GM23248 (cell line): ENCODE measurements around the gene KIAA1210.

Source experiments
- EZH2 ChIP-seq: fragments of 200-600 bp; sonication (generic); IDR thresholded peaks from 2 replicates; pipeline ENCODE4 v1.6.1; 2018; ENCODE audit warnings: antibody characterized with exemption, mild to moderate bottlenecking; ENCODE audit not compliant: insufficient read depth, poor library complexity, severe bottlenecking
- EZH2phosphoT487 ChIP-seq: fragments of 200-600 bp; sonication (generic); IDR thresholded peaks from 2 replicates; pipeline ENCODE4 v1.6.1; 2018; ENCODE audit warnings: antibody characterized with exemption, moderate library complexity, mild to moderate bottlenecking, low read depth; ENCODE audit not compliant: insufficient read depth

- TF ChIP-seq EZH2 (no peak), EZH2phosphoT487 (no peak)
Observed at GRCh38 chrX:119073200-119073905, 54.3 kb downstream of the KIAA1210 start.
